Left ventricle myocardium inferior (tissue), 1 donor: ENCODE measurements around the gene SPECC1L. TPM values are rescaled to one million over a fixed set of nuclear protein-coding genes. Genes with fewer than 3 reads are reported as not detected.

ENCODE experiments used
- DNase-seq: peaks from one replicate; pipeline ENCODE4 v3.0.0-alpha.2; 2020
- H3K27ac ChIP-seq: fragments of 200-600 bp; replicated peaks from 2 replicates; pipeline ENCODE4 v1.8.0; 2021
- H3K27me3 ChIP-seq: fragments of 200-600 bp; 2 replicates; pipeline ENCODE4 v1.8.0; 2021; ENCODE audit warnings: low read depth
- H3K36me3 ChIP-seq: fragments of 200-600 bp; 2 replicates; pipeline ENCODE4 v1.8.0; 2021
- H3K4me1 ChIP-seq: fragments of 200-600 bp; 2 replicates; pipeline ENCODE4 v1.8.0; 2021
- H3K4me3 ChIP-seq: fragments of 200-600 bp; 2 replicates; pipeline ENCODE4 v1.8.0; 2021; ENCODE audit warnings: mild to moderate bottlenecking, moderate library complexity
- H3K9me3 ChIP-seq: fragments of 200-600 bp; replicated peaks from 2 replicates; pipeline ENCODE4 v1.8.0; 2021
- CTCF ChIP-seq: fragments of 200-600 bp; IDR thresholded peaks from 2 replicates; pipeline ENCODE4 v1.8.0; 2021; ENCODE audit warnings: antibody characterized with exemption, mild to moderate bottlenecking, borderline replicate concordance
- intact Hi-C: fragments of 100-400 bp; cut with micrococcal nuclease; formaldehyde crosslinking; loops from one replicate; pipeline ENCODE4 v1.11.0; 2022
- total RNA-seq: library from RNA; stranded (reverse); fragmentation: NEBNext Ultra II Directional; extraction: Animal tissue kit (Norgen Biotek cat#: 25700); gene quantifications from one replicate; pipeline ENCODE4 v1.2.1, GENCODE V29; 2021
- donor health status: DM: no; HTN: yes; CAD: no; lungs with severe emphysema.

Gene SPECC1L
- total RNA-seq, 1 donor from 2014 or later = 51.9 TPM

GRCh38 chr22:24431309-24432034, 160.8 kb downstream of the SPECC1L start:
- intact Hi-C loops = no loop called here
- no peak for DNase-seq
- H3K27me3 ChIP-seq = no peaks in the 10 kb centered on the region
- H3K36me3 ChIP-seq = no peaks in the 10 kb centered on the region
- H3K27ac ChIP-seq = peak overlapping the region; percentile 79
- H3K4me3 ChIP-seq = no peak overlapping the region
- H3K9me3 ChIP-seq = no peaks in the 10 kb centered on the region
- TF ChIP-seq CTCF = no peak
- H3K4me1 ChIP-seq = peaks cover 91% of the 10 kb centered on the region

GRCh38 chr22:24432059-24432853, 161.6 kb downstream of the SPECC1L start:
- Histone ChIP-seq H3K4me3 (no peak overlapping the region), H3K4me1 (peaks cover 99% of the 10 kb centered on the region), H3K27me3 (no peaks in the 10 kb centered on the region), H3K36me3 (no peaks in the 10 kb centered on the region), H3K9me3 (no peaks in the 10 kb centered on the region), H3K27ac (peak overlapping the region; percentile 79)
- intact Hi-C loops = no loop called here
- no peak for TF ChIP-seq CTCF
- DNase-seq = peak; percentile 81

GRCh38 chr22:24433001-24433827, 162.6 kb downstream of the SPECC1L start:
- TF ChIP-seq CTCF = no peak
- DNase-seq = no peak
- H3K27ac ChIP-seq = peak overlapping the region; percentile 79
- no peaks in the 10 kb centered on the region for H3K36me3 ChIP-seq
- intact Hi-C loops = no loop called here
- no peak overlapping the region for H3K4me3 ChIP-seq
- H3K9me3 ChIP-seq = no peaks in the 10 kb centered on the region
- no peaks in the 10 kb centered on the region for H3K27me3 ChIP-seq
- H3K4me1 ChIP-seq = peaks cover 89% of the 10 kb centered on the region

DNA sequence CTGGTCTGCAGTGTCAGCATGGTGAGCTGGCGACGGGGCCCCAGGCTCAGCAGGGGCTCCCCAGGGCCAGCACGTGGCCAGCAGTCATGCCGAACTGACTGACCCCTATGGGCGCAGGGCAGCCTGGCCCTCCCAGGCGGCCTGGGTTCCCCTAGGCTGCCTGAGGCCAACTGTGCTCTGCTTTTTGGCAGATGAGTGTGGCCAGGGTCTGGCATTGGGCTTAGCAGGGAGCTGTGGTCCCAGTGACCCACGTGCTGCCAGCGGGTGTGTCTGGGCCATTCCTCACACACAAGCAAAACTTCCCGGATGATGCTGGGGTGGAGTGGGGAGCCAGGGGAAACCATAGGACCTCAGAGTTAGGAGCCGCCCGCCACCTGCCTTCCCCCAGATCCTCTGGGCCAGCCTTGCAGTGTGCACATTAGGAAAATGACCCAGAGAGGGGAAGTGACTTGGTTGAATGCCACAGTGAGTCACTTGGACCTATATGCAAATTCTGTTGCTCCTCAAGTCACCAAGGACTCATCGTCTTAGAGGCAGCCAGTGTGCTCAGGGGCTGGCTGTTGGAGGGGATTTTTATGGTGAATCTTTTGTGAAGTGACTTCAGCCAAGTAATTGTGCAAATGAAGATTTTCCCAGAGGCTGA, 163.3 kb downstream of the SPECC1L start:
- peaks cover 82% of the 10 kb centered on the region for H3K4me1 ChIP-seq
- no peak overlapping the region for H3K4me3 ChIP-seq
- peak overlapping the region; percentile 79 for H3K27ac ChIP-seq
- no peaks in the 10 kb centered on the region for H3K9me3 ChIP-seq
- intact Hi-C loops = no loop called here
- DNase-seq = no peak
- H3K36me3 ChIP-seq = no peaks in the 10 kb centered on the region
- no peaks in the 10 kb centered on the region for H3K27me3 ChIP-seq
- no peak for TF ChIP-seq CTCF
